DND-41 (cell line): ENCODE data around the gene MYH15.

Experiments used
- ATAC-seq: fragments of 200-7000 bp; cut with Tn5 transposase; 3 replicates; pipeline ENCODE4 v1.9.1; 2021; ENCODE audit warnings: low read depth; ENCODE audit not compliant: insufficient read depth
- DNase-seq: peaks from one replicate; pipeline ENCODE4 v3.0.0-alpha.2; 2020
- H2AFZ ChIP-seq: 2 replicates; pipeline ENCODE4 v1.6.0; 2012; ENCODE audit warnings: low read depth, low read length
- H3K27ac ChIP-seq: 2 replicates; pipeline ENCODE4 v1.5.1; 2012; ENCODE audit warnings: low read length, inconsistent platforms
- H3K27me3 ChIP-seq: fragments of 200-600 bp; sonication (generic); 2 replicates; pipeline ENCODE4 v1.6.0; 2012; ENCODE audit warnings: low read length, mild to moderate bottlenecking, inconsistent platforms; ENCODE audit not compliant: insufficient read depth, poor library complexity
- H3K36me3 ChIP-seq: 2 replicates; pipeline ENCODE4 v1.5.1; 2012; ENCODE audit warnings: low read length, inconsistent platforms; ENCODE audit not compliant: insufficient read depth
- H3K4me1 ChIP-seq: 2 replicates; pipeline ENCODE4 v1.5.1; 2012; ENCODE audit warnings: mild to moderate bottlenecking, low read length; ENCODE audit not compliant: insufficient read depth
- H3K4me2 ChIP-seq: 2 replicates; pipeline ENCODE4 v1.6.0; 2012; ENCODE audit warnings: mild to moderate bottlenecking, moderate library complexity, low read length, inconsistent platforms; ENCODE audit not compliant: insufficient read depth
- H3K4me3 ChIP-seq, 2 experiments: fragments of 200-600 bp in 1 of 2; shearing (Covaris generic) in 1 of 2; 2 replicates each; pipeline ENCODE4 v1.5.1; 2012 to 2016; ENCODE audit warnings: inconsistent platforms in 2 of 2, low read length in 2 of 2, mild to moderate bottlenecking in 2 of 2, low read depth in 1 of 2, moderate library complexity in 1 of 2
- H3K79me2 ChIP-seq: 2 replicates; pipeline ENCODE4 v1.6.0; 2012; ENCODE audit warnings: low read length, inconsistent platforms; ENCODE audit not compliant: insufficient read depth
- H3K9ac ChIP-seq: 2 replicates; pipeline ENCODE4 v1.6.0; 2012; ENCODE audit warnings: low read depth, mild to moderate bottlenecking, inconsistent platforms, low read length, moderate library complexity
- H3K9me3 ChIP-seq: 2 replicates; pipeline ENCODE4 v1.5.1; 2012; ENCODE audit warnings: low read length, moderate library complexity, mild to moderate bottlenecking, inconsistent platforms; ENCODE audit not compliant: insufficient read depth, severe bottlenecking
- H4K20me1 ChIP-seq: 2 replicates; pipeline ENCODE4 v1.6.0; 2012; ENCODE audit warnings: low read length; ENCODE audit not compliant: insufficient read depth
- EZH2 ChIP-seq: IDR thresholded peaks from 3 replicates; pipeline ENCODE4 v1.6.1; 2012; ENCODE audit warnings: borderline replicate concordance, low read depth, mild to moderate bottlenecking, moderate library complexity, low read length, inconsistent platforms; ENCODE audit not compliant: severe bottlenecking
- TF ChIP-seq, protein P1 (sequence below): IDR thresholded peaks from 2 replicates; pipeline ENCODE4 v1.5.1; 2012; ENCODE audit warnings: borderline replicate concordance, low read length, moderate library complexity, mild to moderate bottlenecking; ENCODE audit not compliant: poor library complexity, severe bottlenecking; ENCODE audit errors: extremely low read depth

The MYH15 gene

GRCh38 chr3:108441518-108441917 lies 68.9 kb downstream of the MYH15 start:
- H3K4me3 ChIP-seq = no peak overlapping the region
- H4K20me1 ChIP-seq = no peaks in the 10 kb centered on the region
- no peaks in the 10 kb centered on the region for H3K79me2 ChIP-seq
- H2AFZ ChIP-seq = no peak overlapping the region
- no peak for DNase-seq
- H3K9me3 ChIP-seq = peaks cover under 1% of the 10 kb centered on the region
- no peaks in the 10 kb centered on the region for H3K4me1 ChIP-seq
- H3K27me3 ChIP-seq = no peaks in the 10 kb centered on the region
- H3K4me2 ChIP-seq = no peak overlapping the region
- H3K36me3 ChIP-seq = no peaks in the 10 kb centered on the region
- no peak overlapping the region for H3K9ac ChIP-seq
- H3K27ac ChIP-seq = no peak overlapping the region
- TF ChIP-seq, protein P1, sequence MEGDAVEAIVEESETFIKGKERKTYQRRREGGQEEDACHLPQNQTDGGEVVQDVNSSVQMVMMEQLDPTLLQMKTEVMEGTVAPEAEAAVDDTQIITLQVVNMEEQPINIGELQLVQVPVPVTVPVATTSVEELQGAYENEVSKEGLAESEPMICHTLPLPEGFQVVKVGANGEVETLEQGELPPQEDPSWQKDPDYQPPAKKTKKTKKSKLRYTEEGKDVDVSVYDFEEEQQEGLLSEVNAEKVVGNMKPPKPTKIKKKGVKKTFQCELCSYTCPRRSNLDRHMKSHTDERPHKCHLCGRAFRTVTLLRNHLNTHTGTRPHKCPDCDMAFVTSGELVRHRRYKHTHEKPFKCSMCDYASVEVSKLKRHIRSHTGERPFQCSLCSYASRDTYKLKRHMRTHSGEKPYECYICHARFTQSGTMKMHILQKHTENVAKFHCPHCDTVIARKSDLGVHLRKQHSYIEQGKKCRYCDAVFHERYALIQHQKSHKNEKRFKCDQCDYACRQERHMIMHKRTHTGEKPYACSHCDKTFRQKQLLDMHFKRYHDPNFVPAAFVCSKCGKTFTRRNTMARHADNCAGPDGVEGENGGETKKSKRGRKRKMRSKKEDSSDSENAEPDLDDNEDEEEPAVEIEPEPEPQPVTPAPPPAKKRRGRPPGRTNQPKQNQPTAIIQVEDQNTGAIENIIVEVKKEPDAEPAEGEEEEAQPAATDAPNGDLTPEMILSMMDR = no peak
- no peak for TF ChIP-seq EZH2
- no peak for ATAC-seq

DNA sequence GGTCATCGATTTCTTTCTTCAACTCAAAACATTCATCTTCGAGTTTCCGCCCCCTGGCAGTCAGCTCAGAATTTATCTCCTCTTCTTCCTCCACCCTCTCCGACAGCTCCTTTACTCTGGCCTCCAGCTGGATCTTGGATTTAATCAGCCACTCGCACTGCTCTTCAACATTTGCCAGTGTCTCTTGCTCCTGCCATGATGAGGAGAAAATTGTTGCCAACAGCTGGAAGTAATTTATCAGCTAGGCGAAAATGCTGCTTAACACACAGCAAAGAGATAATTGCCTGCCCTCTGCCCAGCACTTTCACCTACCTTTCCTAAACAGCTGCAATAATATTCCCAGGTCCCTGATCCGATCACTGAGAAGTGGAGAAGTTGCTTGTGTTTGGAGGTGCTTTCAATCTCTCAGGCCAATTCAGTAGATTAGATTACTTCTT lies 69.3 kb downstream of the MYH15 start:
- Histone ChIP-seq H3K4me1 (no peaks in the 10 kb centered on the region), H4K20me1 (no peaks in the 10 kb centered on the region), H3K27me3 (no peaks in the 10 kb centered on the region), H3K9me3 (no peaks in the 10 kb centered on the region), H3K4me3 (no peak overlapping the region), H2AFZ (no peak overlapping the region), H3K9ac (no peak overlapping the region), H3K36me3 (no peaks in the 10 kb centered on the region), H3K4me2 (no peak overlapping the region), H3K27ac (no peak overlapping the region), H3K79me2 (no peaks in the 10 kb centered on the region)
- no peak for ATAC-seq
- DNase-seq = no peak
- TF ChIP-seq, protein P1 = no peak
- TF ChIP-seq EZH2 = no peak

- no peaks in the 10 kb centered on the region for H4K20me1 ChIP-seq
- H3K27me3 ChIP-seq = no peaks in the 10 kb centered on the region
- H3K9me3 ChIP-seq = no peaks in the 10 kb centered on the region
- H3K36me3 ChIP-seq = no peaks in the 10 kb centered on the region
- H2AFZ ChIP-seq = no peak overlapping the region
- no peak overlapping the region for H3K4me2 ChIP-seq
- no peak overlapping the region for H3K4me3 ChIP-seq
- H3K9ac ChIP-seq = no peak overlapping the region
- TF ChIP-seq, protein P1 = no peak
- no peak for TF ChIP-seq EZH2
- H3K4me1 ChIP-seq = no peaks in the 10 kb centered on the region
- no peak for DNase-seq
- no peak overlapping the region for H3K27ac ChIP-seq
- H3K79me2 ChIP-seq = no peaks in the 10 kb centered on the region
- ATAC-seq = no peak
These were observed 71.9 kb downstream of the MYH15 start for GRCh38 chr3:108438542-108438941.

DNA sequence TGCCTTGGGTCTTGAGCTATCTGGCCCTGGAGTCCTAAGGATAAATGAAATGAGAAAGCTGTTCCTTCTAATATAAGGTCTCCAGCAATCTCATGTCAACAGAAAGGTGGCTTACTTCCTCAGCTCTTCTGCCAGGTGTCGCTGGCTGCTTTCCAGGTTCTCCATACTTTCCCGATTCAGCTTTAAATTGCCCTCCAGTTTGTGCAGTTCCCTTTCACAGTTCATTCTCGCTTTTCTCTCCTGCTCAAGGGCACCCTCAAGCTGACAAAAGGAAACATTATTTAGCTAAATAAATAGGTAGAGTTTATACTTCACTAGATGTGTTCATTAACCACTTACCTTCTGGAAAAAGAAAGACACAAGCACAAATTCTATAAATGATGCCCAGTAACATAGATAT lies 73.0 kb downstream of the MYH15 start:
- Histone ChIP-seq H4K20me1 (no peaks in the 10 kb centered on the region), H3K9ac (no peak overlapping the region), H3K4me3 (no peak overlapping the region), H3K36me3 (no peaks in the 10 kb centered on the region), H3K4me1 (no peaks in the 10 kb centered on the region), H3K27me3 (no peaks in the 10 kb centered on the region), H3K9me3 (peaks cover 8% of the 10 kb centered on the region), H3K4me2 (no peak overlapping the region), H3K79me2 (no peaks in the 10 kb centered on the region), H3K27ac (no peak overlapping the region), H2AFZ (no peak overlapping the region)
- TF ChIP-seq EZH2 = no peak
- TF ChIP-seq, protein P1 = no peak
- ATAC-seq = no peak
- no peak for DNase-seq
